IPS-NIHi7 (cell line): ENCODE measurements around the gene FXYD6.
A peak's percentile ranks its signal among the peaks of the same experiment; 100 is the strongest.

Experiments
- DNase-seq: peaks from one replicate; pipeline ENCODE4 v3.0.0; 2012; ENCODE audit warnings: mixed read lengths; ENCODE audit errors: extremely low spot score

FXYD6 gene

GRCh38 chr11:117910941-117911655 lies 34.6 kb upstream of the FXYD6 start:
- DNase-seq = no peak

DNA sequence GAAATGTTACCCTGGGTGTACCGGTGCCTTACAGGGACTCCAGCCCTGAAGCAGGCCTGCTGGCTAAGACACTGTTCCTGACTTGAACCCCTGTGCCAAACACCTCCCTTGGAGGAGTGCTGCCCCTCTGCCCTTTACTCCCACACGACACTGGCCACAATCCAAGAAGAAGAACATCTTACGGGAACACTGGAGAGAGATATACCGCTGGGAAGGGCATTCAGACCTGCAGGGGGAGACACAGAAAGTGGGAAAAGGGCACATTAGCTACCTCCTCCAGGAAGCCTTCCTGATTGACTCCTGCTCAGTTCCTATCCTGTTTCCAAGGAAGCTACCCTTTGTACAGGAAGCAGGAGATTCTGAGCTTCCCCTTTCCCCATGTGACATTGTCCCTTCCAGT lies 34.1 kb upstream of the FXYD6 start:
- DNase-seq = no peak

GRCh38 chr11:117909611-117910382 lies 33.3 kb upstream of the FXYD6 start:
- no peak for DNase-seq

- DNase-seq = no peak
These were observed 32.6 kb upstream of the FXYD6 start for GRCh38 chr11:117908959-117909610.

GRCh38 chr11:117908109-117908895 lies 31.8 kb upstream of the FXYD6 start:
- no peak for DNase-seq

GRCh38 chr11:117907276-117908108 lies 31.0 kb upstream of the FXYD6 start:
- peak; percentile 92 for DNase-seq

DNA sequence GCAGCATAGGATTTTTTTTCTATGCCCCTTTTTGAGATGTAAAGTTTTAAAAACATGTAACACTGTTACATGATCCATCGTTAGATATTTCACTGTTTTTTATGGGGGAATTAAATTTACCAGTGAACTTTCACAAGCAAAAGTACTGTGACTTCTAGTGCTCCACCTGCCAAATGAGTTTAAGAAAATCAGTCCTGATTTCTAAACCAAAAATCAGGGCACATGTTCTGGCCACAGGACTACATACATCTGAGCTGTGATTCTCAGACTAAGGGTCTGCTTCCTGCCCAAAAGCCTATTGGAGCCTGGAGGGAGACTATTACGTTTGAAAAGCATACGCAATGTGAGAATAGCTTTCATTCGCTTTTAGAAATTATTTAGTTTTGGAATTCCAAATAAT lies 30.3 kb upstream of the FXYD6 start:
- no peak for DNase-seq

- no peak for DNase-seq
These were observed 29.7 kb upstream of the FXYD6 start for GRCh38 chr11:117906126-117906525.

- DNase-seq = no peak
These were observed 29.1 kb upstream of the FXYD6 start for GRCh38 chr11:117905524-117905923.

DNA sequence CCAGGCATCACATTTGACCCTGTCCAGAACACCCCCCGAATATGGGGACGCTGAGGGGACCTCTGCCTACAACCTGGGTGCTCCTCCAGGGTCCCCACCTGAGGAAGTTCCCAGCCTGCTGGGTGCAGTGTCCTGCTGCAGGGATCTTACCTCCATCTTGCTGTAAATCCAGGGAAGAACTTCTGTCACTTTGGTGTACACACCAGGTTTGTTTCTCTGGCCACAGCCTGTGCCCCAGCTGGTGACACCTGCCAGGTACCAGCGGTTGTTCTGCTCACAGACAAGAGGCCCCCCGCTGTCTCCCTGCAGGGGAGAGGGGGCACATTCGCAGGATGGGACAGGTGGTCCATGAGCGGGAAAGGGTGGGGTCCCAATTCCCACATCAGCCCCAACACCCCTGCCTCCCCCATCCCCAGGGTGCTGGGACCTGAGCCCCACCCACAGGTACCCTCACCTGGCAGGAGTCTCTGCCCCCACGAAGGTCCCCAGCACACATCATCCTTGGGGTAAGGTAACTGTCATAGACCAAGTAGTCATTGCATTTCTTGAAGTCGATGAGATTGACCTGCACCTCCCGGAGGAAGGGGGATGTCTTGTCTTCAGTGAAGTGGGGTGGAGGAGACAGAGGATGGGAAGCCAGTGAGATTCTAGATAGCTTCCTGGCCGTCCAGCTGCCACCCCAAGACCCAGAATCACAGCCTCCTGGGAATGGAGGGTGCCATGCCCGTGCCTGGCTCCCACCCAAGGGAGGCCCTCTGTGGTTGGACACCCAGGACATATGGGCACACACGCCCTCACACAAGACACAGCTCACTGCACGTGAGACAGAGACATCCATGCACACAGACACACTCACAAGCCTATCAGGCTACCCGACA lies 27.3 kb upstream of the FXYD6 start:
- no peak for DNase-seq

GRCh38 chr11:117902001-117902845 lies 25.8 kb upstream of the FXYD6 start:
- DNase-seq = no peak

DNA sequence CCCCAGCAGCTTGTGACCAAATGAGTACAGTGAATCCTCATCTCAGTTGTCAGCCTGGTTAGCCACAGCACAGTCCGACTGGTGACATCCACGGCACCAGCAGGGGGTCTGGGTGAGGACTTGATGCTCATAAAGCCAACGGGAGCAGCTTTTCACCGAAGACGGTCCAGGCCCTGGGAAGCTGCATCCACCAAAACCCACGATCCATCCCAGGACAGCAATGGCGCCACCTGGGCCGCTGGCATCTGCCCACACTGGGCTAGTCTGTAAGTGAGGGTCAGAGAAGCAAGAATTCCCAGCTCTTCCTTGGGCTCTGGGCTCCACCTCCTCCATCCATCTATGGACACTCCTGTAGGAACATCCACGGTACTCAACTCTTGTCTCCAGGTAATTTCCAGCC lies 25.1 kb upstream of the FXYD6 start:
- no peak for DNase-seq

GRCh38 chr11:117900720-117901440 lies 24.4 kb upstream of the FXYD6 start:
- no peak for DNase-seq

DNA sequence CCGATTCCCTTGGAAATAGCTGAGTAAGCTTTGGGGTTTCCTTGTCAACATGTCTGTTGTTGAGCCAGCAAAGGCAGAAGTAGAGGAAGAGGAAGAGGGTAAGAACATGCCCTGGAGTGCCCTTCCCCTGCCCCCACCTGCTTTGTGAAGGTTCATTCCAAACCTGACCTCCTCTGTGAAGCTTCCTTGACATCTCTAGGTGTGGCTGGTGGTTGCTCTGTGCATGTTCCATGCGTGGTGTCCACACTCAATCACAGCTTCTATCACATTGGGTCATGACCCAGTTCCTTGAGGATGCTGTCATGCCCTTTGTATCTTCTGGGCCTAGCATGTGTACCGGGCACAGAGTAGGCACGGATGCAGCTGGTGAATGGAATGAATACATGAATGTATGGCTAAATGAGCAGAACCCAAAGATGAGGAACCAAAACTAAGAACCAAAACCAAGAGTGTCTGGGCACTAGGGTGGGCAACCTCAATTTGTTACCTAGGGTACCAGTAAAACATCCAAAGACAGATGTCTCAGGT lies 23.7 kb upstream of the FXYD6 start:
- no peak for DNase-seq

- no peak for DNase-seq
These were observed 21.6 kb upstream of the FXYD6 start for GRCh38 chr11:117898059-117898458.

DNA sequence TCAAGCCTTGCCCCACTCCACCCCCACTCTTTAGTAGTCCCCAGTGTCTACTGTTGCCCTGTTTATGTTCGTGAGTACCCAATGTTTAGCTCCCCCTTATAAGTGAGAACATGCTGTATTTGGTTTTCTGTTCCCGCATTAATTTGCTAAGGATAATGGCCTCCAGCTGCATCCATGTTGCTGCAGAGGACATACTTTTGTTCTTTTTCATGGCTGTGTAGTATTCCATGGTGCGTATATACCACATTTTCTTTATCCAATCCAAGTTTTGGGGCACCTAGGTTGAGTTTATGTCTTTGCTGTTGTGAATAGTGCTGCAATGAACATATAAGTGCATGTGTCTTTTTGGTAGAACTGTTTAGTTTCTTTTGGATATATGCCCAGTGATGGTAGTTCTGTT lies 16.2 kb upstream of the FXYD6 start:
- no peak for DNase-seq

GRCh38 chr11:117891362-117891761 lies 14.9 kb upstream of the FXYD6 start:
- no peak for DNase-seq

DNA sequence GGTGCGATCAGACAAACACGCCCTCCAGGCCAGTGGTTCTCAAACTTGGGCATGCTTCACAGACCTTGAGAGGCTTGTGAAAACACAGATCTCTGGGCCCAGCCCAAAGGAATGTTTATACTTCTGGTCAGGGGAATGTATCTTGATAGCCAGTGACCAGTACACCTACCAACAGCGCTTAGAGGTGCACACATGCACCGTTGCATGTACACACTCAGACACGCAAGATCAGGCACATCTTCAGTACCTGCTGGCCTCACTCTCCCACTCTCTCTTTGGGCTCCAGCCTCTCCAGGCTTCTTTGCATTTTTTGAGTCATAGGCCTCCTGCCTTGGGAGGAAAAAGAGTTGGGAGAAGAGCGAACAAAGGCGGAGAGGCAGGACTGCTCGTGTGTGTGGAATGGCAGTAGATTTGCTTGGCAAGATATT lies 11.7 kb upstream of the FXYD6 start:
- DNase-seq = no peak
